Fibroblast of peridontal ligament (primary cell): ENCODE data around the gene PGM5.

Source experiments
- DNase-seq: peaks from one replicate; pipeline ENCODE4 v3.0.0-alpha.2; 2010; ENCODE audit errors: extremely low read depth

Gene PGM5

GRCh38 chr9:68536876-68537615 lies 180.6 kb downstream of the PGM5 start:
- no peak for DNase-seq

GRCh38 chr9:68537616-68537880 lies 181.1 kb downstream of the PGM5 start:
- no peak for DNase-seq

- no peak for DNase-seq
Measured at GRCh38 chr9:68538200-68538599, 181.8 kb downstream of the PGM5 start.

DNA sequence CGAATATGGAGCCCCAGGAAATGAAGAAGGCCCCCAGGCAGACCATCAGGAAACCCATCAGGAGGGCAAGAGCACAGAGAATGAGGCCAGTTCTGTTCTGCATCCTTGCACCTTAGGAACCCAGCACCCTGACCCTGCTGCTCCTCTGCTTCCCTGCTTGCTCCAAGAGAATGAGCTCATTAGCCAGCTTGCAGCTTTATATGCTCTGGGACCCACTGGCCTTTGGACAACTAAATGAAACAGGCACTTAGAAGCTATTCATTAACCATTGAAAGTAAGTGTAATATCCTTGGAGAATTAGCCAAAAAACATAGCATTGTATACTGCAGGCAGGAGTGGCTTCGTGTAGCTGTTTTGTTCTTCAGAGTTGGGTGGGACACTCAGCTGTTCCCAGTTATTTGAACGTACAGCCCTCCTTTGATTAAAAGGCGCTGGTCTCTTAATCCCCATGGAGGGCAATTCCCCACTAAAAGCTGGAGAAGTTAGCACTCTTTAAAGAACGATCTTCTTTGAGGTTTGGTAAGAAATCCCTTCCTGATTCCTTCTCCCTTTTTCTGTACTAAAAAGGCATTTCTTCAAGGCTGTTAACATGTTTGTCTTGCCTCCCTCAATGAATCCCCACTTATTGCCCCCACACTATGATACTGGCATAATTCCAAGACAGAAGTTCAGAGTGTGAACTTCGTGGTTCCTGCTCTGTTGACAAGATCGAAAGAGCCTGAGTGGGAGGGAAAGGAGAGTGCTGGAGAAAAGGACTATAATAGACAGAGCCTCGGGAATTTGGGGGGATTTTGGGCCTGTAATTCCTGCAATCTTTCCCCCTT lies 184.5 kb downstream of the PGM5 start, which contains the start of gene TMEM252:
Gene TMEM252 (minus strand): TSS at position 172 of the 824 bp plus-strand sequence. CDS start 69 bp downstream, at position 103.
- DNase-seq, result no peak

- no peak for DNase-seq
Measured at GRCh38 chr9:68541568-68541967, 185.2 kb downstream of the PGM5 start.

- no peak for DNase-seq
Measured at GRCh38 chr9:68545033-68545705, 188.8 kb downstream of the PGM5 start.

DNA sequence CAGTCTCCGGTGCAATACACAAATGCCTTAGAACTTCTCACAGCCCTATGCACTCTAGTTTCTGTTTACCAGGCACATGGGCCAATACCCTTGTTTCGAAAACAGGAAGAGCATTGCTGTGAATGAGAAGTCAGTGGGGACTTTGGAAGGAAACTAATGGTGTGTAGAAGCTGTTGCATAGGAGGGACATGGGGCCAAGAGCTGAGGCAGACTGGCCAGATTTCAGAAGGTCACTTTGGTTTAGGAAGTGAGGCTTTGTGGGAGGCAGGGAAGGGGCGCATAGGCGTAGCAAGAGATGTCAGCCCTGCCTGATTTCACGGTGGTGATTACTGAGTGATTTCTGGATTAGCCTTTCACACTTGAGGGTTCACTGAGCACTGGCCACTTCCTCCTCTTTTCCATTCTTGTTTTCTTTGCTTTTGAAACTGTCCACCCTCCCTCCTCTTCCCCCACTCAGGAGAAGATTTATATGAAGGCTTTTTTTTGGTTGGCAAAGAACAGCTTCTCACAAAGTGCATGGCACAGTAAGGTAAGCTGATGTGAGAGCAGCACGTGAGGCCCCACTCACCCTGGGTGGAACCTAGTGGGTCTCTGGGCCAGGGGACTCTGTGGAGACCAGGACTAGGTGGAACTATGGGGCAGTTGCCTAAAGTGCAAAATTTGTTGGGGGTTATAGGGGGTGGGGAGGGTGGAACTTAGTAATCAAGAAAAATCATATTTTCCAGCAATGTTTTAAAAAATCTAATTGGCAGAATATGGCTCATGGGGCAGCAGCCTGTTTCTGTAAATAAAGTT lies 190.4 kb downstream of the PGM5 start:
- DNase-seq, result no peak

DNA sequence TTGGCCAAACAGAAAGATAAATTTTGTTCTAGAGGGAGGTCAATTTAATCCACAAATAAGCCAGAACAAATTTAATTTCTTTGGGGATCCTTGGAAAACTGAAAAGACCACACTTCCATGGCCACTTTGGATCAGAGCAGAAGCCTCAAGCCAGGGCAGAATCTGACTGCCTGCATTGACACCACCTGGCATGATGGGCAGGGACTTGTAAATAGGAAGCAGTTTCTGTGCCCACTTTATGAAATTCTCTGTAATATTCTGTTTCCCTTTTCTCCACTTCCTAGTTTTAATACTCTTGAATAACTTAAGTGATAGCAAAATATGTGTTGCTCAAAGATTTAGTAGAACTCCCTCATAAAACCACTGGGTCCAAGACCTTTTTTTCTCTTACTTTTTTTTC lies 191.0 kb downstream of the PGM5 start:
- no peak for DNase-seq

DNA sequence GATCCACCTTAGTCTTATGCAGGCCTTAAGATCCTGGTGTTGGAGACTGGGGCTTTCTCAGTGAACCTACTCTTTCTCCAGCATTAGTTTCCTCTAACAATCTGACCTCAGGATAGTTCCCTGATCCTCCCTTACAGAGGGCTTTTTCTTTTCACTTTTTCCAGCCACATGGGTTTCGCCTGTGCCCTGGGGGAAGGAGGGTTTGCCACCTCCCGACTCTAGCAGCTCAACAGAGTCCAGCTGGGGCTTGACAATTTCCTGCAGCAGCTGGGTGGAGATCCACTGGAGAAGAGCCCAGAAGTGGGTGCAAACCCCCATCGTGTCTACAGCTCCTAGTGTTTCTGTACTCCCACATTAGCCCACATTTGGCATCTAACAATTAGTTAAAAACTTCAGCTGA lies 191.8 kb downstream of the PGM5 start:
- DNase-seq, result no peak

GRCh38 chr9:68551191-68551590 lies 194.8 kb downstream of the PGM5 start:
- DNase-seq, result no peak

DNA sequence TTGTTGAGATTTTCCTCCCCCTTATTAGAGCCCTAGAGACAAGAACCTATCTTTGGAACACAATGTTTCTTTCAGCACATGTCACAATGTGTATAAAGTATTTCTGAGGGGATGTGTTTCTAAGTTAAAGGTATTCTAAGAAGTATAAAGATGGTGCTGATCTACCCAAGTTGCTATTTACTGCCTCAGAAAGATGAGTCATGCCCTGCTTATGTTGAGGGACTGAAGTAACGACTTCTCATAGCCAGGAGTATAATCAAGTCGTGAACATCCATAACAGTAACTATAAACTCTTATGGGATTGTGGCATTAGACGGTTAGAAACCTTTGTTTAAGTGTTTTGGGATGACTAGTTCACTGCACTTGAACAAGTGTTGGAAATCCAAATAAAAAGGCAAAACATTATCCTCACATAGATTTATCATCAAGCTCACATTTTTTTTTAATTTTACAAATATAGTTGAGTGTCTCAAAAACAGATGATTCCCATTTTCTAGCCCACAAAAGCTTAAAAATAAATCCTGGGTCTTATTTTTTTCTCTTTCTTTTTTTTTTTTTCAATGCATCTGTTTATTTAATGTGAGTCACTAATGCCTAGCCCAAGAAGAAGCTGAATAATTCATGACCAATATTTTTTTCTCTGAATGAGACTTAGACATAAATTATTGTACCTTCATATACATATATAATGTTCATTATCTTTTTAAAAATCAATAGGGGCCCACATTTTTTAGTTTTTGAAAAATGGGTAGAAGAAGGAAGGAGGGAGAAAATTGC lies 196.5 kb downstream of the PGM5 start:
- peak; percentile 35 for DNase-seq

DNA sequence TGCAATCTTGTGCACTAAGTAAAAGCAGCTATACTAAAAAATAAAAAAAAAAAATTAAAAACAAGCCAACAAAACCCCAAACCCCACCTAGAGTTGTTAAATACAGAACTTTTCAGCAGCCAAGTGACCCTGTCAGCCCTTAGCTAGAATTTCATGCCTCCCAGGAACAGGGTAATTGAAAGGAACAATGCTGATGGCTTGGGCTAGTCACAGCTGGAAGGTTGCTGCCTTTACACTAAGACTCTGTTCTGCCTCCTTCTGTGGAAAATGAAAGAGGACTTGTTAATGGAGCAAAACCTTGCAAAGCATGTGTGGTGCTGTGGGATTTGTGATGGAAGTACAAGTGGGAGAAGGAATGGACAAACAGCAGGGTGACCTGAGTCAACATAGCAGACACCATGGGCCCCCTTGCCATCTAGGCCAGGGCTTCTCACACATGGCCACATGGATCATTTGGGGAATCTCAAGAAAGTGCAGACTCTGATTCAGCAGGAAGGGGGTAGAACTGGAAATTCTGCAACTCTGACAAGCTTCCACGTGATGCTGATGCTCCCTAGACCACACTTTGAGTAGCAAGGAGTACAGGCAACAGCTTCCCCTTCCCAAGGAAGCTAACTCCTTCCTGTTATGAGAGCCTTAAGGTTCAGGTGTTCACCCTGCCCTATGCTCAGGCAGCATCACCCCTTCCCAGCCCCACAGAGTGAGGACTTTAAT lies 199.2 kb downstream of the PGM5 start:
- DNase-seq, result no peak

GRCh38 chr9:68558545-68558944 lies 202.1 kb downstream of the PGM5 start:
- no peak for DNase-seq

- DNase-seq, result peak; percentile 7
Measured at GRCh38 chr9:68560071-68560844, 203.8 kb downstream of the PGM5 start.

DNA sequence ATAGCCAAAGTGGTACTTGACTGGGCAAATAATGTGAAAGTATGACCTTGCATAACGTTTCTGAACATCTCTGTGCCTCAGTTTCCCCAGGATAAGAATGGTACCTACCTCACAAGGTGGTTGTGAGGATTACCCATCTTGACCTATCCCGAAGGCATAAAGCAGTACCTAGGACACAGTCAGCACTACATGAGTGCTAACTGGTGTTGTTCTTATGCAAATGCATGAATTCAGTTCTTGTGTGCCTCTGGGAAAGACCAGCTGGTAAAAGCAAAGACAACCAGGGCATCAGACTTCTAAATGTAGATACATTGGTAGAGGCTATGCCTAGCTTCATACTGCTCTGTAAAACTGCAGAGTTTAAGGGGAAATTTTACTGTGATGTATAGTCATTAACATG lies 206.1 kb downstream of the PGM5 start:
- no peak for DNase-seq

DNA sequence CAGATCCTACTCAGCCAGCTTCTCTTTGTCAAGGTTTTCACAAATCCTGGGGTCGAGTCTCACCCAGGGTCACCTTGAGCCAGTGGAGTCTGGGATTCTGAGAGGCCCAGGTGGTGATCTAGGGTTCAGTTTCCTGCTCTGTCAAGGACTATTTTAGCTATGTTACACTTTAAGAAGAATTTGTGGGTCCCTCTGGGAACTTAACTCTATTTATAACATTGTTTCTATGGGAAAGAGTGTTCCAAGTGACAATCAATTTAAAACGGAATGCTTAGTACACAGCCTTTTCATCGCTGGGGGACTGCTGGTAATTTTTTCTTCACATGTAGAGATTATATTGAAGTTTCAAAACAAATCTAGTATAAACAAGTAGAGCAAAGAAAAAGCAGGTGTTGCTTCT lies 211.2 kb downstream of the PGM5 start:
- DNase-seq, result no peak

- DNase-seq, result no peak
Measured at GRCh38 chr9:68574150-68574549, 217.7 kb downstream of the PGM5 start.

DNA sequence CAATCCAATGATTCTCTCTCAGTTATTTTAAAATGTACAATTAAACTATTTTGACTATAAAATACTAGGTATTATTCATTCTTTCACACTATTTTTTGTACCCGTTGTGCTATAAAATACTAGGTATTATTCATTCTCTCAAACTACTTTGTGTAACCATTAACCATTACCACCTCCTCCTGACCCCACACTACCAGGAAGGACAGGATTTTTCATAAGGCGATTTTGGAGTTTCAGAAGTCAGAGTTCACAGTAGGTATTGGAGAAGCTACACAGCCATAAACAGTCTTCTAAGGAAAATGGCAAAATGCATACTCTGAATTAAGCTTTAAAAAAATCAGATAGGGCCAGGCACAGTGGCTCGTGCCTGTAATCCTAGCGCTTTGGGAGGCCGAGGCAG lies 219.4 kb downstream of the PGM5 start:
- DNase-seq, result no peak

DNA sequence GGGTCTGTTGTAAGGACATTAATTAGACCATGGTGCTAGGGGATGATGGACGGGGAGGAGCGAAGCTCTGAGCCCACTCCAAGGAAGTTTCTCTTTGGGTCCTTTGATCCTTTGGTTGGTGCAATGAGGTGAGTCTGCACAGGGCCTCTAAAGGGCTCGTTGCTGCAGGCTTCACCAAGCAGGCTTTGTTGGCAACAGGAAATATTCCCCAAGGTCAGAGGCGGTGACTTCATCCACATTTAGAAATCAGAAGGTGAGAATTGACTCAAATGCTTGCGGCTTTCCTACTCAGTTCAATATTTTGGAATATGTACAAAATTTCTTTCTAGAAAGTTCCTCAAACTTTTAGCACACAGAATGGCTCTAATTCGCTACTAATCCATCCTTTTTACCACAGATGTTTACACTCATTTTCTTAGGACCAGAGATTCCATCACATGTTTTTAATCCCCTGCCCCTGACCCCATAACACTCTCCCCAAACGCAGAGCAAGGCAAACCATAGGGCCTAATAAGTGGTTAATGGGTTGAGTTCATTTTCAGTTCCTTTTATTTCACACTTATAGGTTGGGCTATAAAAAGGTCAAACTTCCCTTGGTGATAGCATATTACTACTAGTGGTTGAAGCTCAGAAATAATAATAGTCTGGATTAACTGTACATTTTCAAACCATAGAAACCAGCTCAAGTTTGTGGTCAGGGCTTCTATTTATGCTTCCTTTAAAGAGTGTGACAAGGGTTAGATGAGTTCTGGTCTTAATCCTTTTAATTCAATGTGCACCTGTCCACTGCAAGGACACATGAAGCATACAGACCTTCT lies 221.6 kb downstream of the PGM5 start:
- DNase-seq, result no peak
